Ascending aorta (tissue), 2 donors: Measurements from ENCODE around the gene GNB1L. TPM values are rescaled to one million over a fixed set of nuclear protein-coding genes. Genes with fewer than 3 reads are reported as not detected.
A peak's percentile ranks its signal among the peaks of the same experiment; 100 is the strongest.

Experiments used
- DNase-seq, 2 donors: peaks; one replicate each; pipeline ENCODE4 v3.0.0-alpha.2; 2019; ENCODE audit warnings: low spot score in 2 of 2
- H3K27ac ChIP-seq, 2 donors: fragments of 200-600 bp; sonication (generic); one replicate each; pipeline ENCODE4 v1.5.1; 2016 to 2017; ENCODE audit warnings: mild to moderate bottlenecking in 1 of 2
- H3K27me3 ChIP-seq: fragments of 200-600 bp; sonication (generic); one replicate; pipeline ENCODE4 v1.5.1; 2017
- H3K36me3 ChIP-seq, 2 donors: fragments of 200-600 bp; sonication (generic); one replicate each; pipeline ENCODE4 v1.5.1; 2016
- H3K4me1 ChIP-seq, 2 donors: fragments of 200-600 bp; sonication (generic); one replicate each; pipeline ENCODE4 v1.5.1; 2016 to 2017; ENCODE audit warnings: mild to moderate bottlenecking in 1 of 2
- H3K4me3 ChIP-seq, 2 donors: fragments of 200-600 bp; sonication (generic); one replicate each; pipeline ENCODE4 v1.5.1; 2016 to 2017; ENCODE audit warnings: mild to moderate bottlenecking in 1 of 2
- H3K9me3 ChIP-seq, 2 donors: fragments of 200-600 bp; sonication (generic); one replicate each; pipeline ENCODE4 v1.5.1; 2016
- intact Hi-C: fragments of 100-400 bp; cut with DNase I; formaldehyde crosslinking; loops from one replicate; pipeline ENCODE4 v1.15.1; 2023
- total RNA-seq: library from RNA; depleted of rRNA; stranded (reverse); fragments of >200 nt; gene quantifications from one replicate; pipeline ENCODE4 v1.1.0, GENCODE V29; 2016
- TF ChIP-seq, protein P1 (sequence below), 3 experiments: fragments of 200-600 bp in 2 of 3; fragments of 450-650 bp in 1 of 3; sonication (generic) in 2 of 3; IDR thresholded peaks; one replicate each; pipeline ENCODE4 v1.5.1; 2016 to 2019; ENCODE audit warnings: antibody characterized with exemption in 3 of 3, mild to moderate bottlenecking in 1 of 3, moderate library complexity in 1 of 3

The GNB1L gene
- total RNA-seq, 1 donor from 2014 or later, result 7.9 TPM

DNA sequence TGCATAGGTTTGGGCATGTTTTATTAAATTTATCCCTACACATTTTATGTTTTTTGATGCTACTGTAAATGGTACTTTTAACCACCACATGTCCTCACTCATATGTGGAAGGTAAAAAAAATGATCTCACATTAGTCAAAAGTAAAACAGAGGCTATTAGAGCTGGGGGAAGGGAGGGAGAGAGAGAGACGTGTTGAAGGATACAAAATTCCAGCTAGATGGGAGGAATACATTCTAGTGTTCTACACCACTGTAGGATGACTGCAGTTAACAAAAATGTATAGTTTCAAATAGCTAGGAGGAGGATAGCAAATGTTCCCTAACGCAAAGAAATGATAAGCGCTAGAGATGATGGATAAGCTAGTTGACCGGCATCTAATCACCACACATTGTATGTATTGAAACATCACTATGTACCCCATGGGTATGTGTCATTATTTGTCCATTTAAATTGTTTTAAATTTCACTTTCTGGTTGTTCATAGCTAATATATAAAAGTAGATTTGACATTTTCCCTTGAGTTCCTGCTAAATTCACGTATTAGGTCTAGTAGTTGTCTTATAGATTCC, 9.9 kb upstream of the GNB1L start:
- no peaks in the 10 kb centered on the region for H3K27me3 ChIP-seq
- H3K9me3 ChIP-seq, result no peaks in the 10 kb centered on the region
- intact Hi-C loops, result no loop called here
- H3K4me1 ChIP-seq, result no peaks in the 10 kb centered on the region
- H3K27ac ChIP-seq, result no peak overlapping the region
- no peak overlapping the region for H3K4me3 ChIP-seq
- no peaks in the 10 kb centered on the region for H3K36me3 ChIP-seq
- DNase-seq, result no peak
- TF ChIP-seq, protein P1, sequence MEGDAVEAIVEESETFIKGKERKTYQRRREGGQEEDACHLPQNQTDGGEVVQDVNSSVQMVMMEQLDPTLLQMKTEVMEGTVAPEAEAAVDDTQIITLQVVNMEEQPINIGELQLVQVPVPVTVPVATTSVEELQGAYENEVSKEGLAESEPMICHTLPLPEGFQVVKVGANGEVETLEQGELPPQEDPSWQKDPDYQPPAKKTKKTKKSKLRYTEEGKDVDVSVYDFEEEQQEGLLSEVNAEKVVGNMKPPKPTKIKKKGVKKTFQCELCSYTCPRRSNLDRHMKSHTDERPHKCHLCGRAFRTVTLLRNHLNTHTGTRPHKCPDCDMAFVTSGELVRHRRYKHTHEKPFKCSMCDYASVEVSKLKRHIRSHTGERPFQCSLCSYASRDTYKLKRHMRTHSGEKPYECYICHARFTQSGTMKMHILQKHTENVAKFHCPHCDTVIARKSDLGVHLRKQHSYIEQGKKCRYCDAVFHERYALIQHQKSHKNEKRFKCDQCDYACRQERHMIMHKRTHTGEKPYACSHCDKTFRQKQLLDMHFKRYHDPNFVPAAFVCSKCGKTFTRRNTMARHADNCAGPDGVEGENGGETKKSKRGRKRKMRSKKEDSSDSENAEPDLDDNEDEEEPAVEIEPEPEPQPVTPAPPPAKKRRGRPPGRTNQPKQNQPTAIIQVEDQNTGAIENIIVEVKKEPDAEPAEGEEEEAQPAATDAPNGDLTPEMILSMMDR (IDR thresholded peaks at IDR 0.05), result no peak

DNA sequence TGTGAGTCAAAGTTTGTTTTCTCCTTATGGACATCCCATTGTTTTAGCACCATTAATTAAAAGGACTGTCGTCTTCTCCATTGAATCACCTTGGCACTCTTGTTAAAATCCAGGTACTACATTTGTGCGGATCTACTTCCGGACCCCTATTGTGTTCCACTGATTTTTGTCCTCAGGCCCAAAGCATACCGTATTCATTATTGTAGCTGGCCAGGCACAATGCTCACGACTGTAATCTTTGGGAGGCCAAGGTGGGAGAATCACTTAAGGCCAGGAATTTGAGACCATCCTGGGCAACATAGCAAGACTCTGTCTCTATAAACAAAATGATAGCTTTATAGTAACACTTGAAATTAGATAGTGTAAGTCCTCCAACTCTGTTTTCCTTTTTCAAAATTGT, 8.9 kb upstream of the GNB1L start:
- DNase-seq, result no peak
- Histone ChIP-seq H3K27ac (no peak overlapping the region), H3K9me3 (no peaks in the 10 kb centered on the region), H3K36me3 (no peaks in the 10 kb centered on the region), H3K27me3 (no peaks in the 10 kb centered on the region), H3K4me1 (no peaks in the 10 kb centered on the region), H3K4me3 (no peak overlapping the region)
- intact Hi-C loops, result no loop called here
- TF ChIP-seq, protein P1 (IDR thresholded peaks at IDR 0.05), result no peak

DNA sequence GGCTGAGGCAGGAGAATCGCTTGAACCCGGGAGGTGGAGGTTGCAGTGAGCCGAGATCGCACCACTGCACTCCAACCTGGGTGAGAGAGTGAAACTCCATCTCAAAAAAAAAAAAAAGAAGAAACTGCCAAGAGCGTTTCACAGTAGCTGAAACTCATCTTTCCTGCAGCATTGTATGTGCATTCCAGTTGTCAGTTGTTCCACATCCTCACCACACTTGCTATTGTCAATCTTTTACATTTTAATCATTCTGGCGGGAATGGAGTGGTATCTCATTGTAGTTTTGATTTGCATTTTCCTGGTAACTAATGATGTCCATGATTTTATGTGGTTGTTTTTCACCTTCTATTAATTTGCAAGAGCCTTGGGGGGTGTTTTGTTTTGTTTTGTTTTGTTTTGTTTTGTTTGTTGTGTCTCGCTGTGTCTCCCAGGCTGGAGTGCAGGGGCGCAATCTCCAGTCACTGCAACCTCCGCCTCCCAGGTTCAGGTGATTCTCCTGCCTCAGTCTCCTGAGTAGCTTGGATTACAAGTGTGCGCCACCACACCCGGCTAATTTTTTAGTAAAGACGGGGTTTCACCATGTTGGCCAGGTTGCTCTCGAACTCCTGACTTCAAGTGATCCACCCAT, 8.1 kb upstream of the GNB1L start:
- Histone ChIP-seq H3K9me3 (no peaks in the 10 kb centered on the region), H3K27me3 (no peaks in the 10 kb centered on the region), H3K4me3 (no peak overlapping the region), H3K36me3 (no peaks in the 10 kb centered on the region), H3K27ac (no peak overlapping the region), H3K4me1 (no peaks in the 10 kb centered on the region)
- TF ChIP-seq, protein P1 (IDR thresholded peaks at IDR 0.05), result no peak
- DNase-seq, result no peak
- intact Hi-C loops, result no loop called here

DNA sequence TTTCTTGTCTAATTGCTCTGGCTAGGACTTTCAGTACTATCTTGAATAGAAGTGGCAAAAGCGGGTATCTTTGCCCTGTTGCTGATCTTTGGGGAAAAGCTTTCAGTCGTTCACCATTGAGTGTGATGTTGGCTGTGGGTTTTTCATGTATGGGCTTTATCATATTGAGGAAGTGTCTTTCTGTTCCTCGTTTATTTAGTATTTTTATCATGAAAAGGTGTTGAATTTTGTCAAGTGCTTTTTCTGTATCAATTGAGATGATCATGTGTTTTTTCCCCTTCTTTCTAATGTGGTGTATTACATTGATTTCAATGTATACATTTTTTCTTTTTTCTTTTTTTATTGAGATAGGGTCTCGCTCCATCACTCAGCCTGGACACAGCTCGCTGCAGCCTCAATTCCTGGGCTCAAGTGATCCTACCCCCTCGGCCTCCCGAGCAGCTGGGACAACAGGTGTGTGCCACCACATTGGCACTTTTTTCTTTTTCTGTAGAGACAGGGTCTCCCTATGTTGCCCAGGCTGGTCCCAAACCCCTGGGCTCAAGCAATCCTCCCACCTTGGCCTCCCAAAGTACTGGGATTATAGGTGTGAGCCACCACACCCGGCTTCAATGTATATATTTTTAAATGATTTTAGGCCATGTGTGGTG, 5.3 kb upstream of the GNB1L start:
- no peaks in the 10 kb centered on the region for H3K27me3 ChIP-seq
- peaks cover 5 to 6% of the 10 kb centered on the region in 2 donors for H3K4me1 ChIP-seq
- no peaks in the 10 kb centered on the region for H3K36me3 ChIP-seq
- H3K27ac ChIP-seq, result no peak overlapping the region
- intact Hi-C loops, result loop anchor here (10.0 kb wide), 3 partner anchors 165 to 565 kb away; partner anchors contain the start of genes C22orf39, CLTCL1 and TANGO2
- H3K4me3 ChIP-seq, result no peak overlapping the region
- H3K9me3 ChIP-seq, result no peaks in the 10 kb centered on the region
- peak in 1 of 2 donors; percentile 48 for DNase-seq
- TF ChIP-seq, protein P1 (IDR thresholded peaks at IDR 0.05), result no peak

DNA sequence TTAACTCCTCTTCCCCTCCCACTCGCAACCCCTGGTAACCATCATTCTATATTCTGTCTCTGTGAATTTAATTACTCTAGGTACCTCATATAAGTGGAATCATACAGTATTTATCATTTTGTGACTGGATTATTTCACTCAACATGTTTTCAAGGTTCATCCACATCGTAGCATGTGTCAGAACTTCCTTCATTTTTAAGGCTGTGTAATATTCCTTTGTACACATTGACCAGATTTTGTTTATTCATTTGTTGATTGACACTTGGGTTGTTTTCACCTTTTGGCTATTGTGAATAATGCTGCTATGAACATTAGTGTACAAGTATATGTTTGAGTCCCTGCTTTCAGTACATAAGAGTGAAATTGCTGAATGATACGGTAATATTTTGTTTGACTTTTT, 2.7 kb upstream of the GNB1L start:
- Histone ChIP-seq H3K4me3 (no peak overlapping the region), H3K36me3 (no peaks in the 10 kb centered on the region), H3K4me1 (peaks cover 14% of the 10 kb centered on the region in 2 donors), H3K27ac (no peak overlapping the region), H3K27me3 (no peaks in the 10 kb centered on the region), H3K9me3 (no peaks in the 10 kb centered on the region)
- intact Hi-C loops, result loop anchor here (10.0 kb wide), 3 partner anchors 167 to 563 kb away; partner anchors contain the start of genes C22orf39, CLTCL1 and TANGO2
- no peak for DNase-seq
- TF ChIP-seq, protein P1 (IDR thresholded peaks at IDR 0.05), result no peak
